CD4-positive, alpha-beta T cell treated with Interleukin-6 at 100 ng/mL for 8 hours (primary cell): ENCODE data around the gene SNCA.

Experiments used
- DNase-seq: peaks from one replicate; pipeline ENCODE4 v3.0.0-alpha.2; 2020; ENCODE audit warnings: mixed read lengths, low spot score

Gene SNCA

GRCh38 chr4:89754531-89754930 lies 82.4 kb downstream of the SNCA start:
- no peak for DNase-seq

- no peak for DNase-seq
These were observed 83.3 kb downstream of the SNCA start for GRCh38 chr4:89753601-89754066.

- DNase-seq = no peak
These were observed 83.9 kb downstream of the SNCA start for GRCh38 chr4:89752932-89753598.

DNA sequence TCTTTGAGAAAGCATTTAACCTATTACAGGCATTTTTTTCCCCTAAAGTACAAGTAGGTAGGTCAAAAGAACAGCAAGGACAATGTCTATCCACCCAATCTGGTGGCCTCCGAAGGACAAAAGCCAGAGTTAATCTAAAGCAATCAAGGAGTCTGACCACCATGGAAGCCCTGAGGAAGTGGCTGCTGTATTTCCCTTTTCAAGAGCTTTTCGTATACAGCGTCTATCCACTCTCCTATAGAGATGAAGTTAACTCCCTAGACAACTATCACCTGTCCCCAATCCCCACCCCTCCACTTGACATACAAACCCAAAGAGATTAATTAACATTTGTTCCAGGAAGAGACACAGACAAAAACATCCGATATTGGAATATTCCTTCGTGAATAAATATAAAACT lies 85.5 kb downstream of the SNCA start:
- no peak for DNase-seq

DNA sequence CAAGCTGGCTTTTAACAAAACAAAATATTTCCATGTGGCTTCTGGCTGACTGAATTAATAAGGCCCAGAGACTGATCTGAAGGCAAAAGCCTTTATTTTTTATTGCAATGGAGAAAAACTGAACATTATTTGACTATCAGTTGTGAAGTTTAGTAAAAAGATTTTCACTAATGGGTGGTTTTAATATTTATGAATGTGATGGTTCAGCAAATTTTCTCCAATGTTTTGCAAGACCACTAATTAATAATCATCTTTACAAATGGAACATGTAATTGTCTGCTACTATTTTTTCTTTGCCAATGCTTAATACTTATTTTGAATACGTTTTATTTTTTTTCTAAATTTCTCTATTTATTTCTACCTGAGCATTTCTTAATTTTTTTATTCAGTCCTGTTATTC lies 90.6 kb downstream of the SNCA start:
- DNase-seq = no peak

DNA sequence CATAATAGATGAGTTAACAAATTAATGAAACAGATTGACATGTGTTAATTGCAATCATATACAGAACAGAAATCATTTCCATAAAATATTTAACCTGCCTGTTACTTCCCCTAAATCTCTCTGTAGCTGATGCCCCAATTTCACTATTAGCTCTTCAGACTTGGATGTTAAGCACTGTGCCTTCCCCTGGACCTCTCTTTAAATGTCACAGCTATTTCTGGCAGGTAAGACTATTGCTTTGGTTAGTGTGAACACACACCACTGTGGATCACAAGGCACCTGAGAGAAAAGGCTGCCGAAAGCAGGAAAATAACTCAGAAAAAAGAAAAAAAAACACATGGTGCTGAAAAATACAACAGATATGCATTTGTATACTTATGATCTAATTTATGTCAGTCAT lies 91.3 kb downstream of the SNCA start:
- DNase-seq = no peak

DNA sequence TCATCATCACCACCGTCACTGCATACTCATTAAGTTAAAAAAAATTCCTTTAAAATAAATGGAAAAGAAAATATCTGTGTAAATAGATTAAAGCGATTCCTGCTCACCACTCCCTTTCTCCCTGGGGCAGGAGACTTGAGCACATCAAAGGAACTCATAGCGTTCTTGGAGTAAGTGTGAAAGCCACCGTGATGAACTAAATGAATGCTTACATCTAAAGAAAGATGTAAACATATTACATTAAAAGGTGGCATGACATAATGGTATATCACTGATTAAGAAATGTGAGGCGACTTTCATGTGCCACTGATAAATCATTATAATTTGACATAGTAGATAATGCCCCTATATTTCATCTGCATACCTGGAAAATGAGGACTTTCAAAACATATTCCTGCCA lies 92.0 kb downstream of the SNCA start:
- DNase-seq = no peak

DNA sequence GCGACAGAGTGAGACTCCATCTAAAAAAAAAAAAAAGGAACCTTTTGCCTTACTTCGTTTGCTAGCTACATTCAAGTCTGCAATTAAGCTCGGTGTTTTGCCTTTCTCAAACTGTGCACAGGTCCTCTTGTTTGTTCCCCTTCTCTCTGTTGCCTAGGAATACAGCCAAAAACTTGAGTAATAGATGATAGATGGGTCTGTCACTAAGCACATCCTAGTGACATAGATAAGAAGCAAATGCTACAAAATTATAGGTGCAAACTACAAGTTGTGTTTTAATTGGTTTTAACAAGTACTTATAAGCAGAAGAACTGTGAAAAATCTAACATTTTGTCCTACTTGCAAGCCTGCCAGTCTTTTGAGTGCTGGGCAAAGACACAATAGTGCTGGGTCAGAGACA lies 95.2 kb downstream of the SNCA start:
- no peak for DNase-seq

DNA sequence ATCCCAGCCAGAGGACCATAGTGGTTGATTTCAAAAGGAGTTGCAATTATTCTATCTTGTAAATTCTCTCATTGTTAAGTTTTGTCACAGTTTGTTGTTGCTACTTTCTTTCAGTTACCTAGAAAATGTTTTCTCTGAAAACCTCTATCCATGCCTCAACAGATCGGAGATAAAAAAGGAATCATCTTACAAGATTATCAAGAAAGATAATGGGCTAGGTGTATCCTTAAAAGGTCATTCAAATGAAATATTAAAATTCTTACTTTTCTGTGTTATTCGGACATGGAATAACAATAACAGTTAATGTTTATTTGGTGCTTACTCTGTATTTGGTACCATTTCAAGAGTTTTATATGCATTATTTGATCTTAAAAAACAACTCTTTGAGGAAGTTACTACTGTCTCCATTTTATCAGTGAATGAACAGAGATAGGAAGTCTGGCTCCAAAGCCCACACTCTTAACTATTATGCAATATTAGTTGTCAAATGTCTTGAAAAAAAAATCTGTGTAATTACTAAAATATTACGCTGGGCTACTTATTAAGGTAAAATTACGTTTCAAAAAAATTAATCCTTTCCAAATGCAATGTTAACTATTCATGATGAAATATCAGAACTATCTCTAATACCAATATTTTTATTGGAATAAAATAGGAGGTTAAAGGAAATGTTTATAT lies 97.5 kb downstream of the SNCA start:
- no peak for DNase-seq

DNA sequence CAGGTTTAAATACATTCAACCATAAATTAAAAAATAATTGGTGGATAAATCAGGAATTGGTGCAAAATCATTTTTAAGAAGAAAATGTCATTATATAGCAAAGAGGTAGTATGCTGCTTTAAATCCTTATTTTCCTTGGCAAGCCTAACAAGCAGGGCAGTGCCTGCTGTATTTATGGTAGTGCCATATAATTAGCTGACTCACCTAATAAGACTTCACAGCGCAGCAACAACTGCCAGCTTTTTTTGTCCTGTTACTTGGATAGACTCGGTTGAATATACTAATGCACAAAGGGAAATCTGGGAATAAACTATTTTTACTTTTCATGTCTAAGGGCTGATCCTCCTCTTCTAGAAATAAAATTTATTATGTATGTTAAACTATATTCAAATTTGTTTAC lies 99.1 kb downstream of the SNCA start:
- no peak for DNase-seq

GRCh38 chr4:89733946-89734345 lies 103.0 kb downstream of the SNCA start:
- DNase-seq = no peak

- DNase-seq = no peak
These were observed 109.7 kb downstream of the SNCA start for GRCh38 chr4:89727238-89727637.

DNA sequence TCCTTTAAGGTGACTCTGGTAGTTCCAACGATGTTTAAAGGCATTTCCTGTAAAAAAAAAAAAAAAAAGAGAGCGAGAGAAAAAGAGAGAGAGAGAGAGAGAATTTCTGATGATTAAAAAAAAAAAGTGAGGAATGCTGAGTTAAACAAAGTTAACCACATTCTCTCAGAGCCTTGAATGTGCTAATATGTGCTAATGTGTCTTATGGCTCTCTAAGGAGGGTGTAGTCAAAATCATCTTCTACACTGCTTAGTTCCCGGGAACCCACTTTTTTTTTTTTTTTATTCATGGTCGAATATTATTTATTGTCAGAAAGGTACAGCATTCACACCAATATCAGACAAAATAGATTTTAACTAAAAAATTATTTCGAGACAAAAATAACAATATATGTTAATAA lies 111.7 kb downstream of the SNCA start:
- no peak for DNase-seq

DNA sequence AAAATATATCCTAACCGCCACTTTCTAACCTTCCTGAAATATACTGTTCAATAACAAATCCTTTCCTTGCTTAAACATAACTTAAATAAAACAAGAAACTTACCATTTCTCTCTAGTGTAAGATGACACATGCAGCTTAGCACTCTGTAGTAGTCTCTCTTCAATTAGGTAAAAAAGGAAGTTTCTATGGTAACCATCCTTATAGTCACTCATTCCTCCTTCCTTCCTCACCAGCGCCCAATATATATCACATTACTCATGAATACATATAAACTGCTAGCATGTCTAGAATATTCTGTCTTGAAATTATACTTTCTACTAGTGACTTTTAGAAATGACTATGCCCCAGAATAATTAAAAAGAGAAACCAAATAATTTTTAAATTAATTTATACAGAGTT lies 112.2 kb downstream of the SNCA start:
- DNase-seq = no peak

GRCh38 chr4:89723096-89723495 lies 113.9 kb downstream of the SNCA start:
- no peak for DNase-seq

DNA sequence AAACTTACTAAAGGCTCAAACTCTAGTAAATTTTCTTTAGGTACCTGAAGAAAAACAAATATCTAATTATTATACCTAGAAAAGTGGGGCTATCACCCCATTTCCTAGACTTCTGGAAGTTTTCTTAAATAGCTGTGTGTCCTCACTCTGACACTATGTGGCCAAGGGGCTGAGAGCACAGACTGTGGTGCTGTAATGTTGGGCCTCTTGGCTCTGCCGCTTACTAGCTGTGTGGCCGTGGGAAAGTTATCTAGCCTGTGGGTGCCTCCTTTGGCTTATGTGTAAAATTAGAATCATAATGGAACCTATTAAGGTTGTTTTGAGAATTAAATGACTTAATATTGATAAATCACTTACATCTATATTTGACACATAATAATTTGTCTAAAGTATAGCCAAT lies 114.4 kb downstream of the SNCA start:
- DNase-seq = no peak

- DNase-seq = no peak
These were observed 116.0 kb downstream of the SNCA start for GRCh38 chr4:89720981-89721380.

DNA sequence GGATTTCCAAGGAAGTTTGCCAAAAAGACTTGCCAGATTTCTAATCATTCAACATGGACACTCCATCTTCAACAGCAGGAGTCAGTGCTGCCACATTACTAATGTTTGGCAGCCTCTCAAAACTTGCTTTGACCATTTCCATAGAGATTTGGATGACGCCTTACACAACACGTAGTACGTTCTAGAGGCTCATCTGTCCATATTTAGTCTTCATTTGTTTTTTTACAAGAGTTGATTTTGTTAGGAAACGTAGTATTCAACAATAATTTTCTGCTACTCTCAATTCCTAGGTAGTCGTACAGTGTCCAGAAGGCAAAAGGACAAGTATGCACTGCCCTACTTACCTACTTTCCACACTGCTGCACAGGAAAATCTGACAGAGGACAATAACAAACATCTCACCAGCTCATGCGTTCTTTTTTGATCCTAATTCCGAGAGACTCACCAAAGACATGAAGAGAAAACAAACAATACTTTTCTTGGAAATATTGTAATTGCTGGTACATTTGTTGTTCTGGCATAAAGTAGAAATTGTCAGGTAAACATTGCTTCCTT lies 117.3 kb downstream of the SNCA start:
- DNase-seq = no peak

GRCh38 chr4:89716893-89717292 lies 120.1 kb downstream of the SNCA start:
- DNase-seq = no peak

GRCh38 chr4:89715631-89716030 lies 121.3 kb downstream of the SNCA start:
- no peak for DNase-seq

DNA sequence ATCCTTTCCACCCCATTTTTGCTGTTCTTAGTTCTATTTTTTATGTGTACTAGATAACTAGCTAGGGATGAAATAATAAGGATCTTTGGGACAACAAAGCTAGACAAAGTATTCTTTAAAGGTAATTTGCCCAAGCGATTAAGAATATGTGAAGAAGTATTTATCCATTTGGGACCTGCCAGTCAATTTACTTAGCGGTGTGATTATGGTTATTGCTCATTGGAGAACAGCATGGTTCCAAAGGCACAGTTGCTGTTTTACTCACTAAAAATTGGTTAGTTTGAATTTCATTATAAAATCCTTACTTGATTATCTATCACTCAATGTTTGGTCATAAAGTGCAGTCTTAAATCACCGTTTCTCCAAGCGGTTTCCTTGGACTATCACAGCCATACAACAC lies 124.1 kb downstream of the SNCA start:
- no peak for DNase-seq

DNA sequence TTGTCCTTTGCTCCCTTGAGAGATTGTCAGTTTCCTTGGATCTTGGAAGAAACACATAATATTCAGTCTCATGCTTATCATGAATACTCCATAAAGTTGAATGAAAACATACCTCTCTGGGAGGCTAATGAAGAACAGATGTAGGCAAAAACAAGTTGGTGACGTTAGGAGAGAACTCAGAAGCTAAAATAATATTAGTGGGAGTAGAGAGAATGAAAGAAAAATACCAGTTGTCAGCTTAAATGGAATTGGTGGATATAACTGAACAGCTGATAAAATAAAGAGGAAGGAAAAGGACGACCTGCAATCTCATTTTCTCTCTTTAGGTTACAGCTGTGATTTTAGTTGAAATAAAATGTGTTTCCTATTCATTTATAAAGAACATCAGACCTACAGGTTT lies 124.8 kb downstream of the SNCA start:
- DNase-seq = no peak

DNA sequence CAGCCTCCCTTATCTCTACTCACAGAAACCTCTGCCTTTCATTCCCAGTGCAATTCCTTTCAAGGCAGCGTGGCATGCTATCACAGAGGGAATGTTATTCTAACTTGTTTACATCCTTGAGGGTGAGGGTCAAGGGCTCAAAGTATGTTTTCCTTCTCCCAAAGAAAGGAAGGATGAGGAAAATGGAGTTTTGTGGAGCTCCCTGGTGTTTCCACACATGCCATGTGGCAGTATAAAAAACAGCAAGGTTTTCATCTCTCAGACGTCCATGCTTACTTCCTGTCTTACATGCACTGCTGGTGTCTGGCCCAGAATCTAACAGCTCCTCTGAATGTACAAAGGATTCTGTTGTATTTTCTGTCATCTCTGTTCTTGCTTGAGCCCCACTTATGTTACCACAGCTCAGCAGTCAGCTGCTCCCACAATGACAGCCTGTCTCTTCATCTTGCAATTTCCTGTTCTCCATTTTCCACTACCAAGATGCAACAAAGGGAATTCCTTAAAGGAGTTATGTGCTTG lies 128.0 kb downstream of the SNCA start:
- DNase-seq = no peak
